HG03280 (cell line): ENCODE results near the gene PTPRCAP.
"Not testable (repeated sequence)": the region's sequence is repeated elsewhere in the genome, so short reads cannot be mapped to it uniquely, and the experiment has no call there.

ENCODE experiments used
- ATAC-seq: cut with Tn5 transposase; IDR thresholded peaks from one replicate; pipeline ENCODE4 v1.9.1; 2021; ENCODE audit warnings: mild to moderate bottlenecking, moderate library complexity; ENCODE audit not compliant: unreplicated experiment

Gene PTPRCAP

DNA sequence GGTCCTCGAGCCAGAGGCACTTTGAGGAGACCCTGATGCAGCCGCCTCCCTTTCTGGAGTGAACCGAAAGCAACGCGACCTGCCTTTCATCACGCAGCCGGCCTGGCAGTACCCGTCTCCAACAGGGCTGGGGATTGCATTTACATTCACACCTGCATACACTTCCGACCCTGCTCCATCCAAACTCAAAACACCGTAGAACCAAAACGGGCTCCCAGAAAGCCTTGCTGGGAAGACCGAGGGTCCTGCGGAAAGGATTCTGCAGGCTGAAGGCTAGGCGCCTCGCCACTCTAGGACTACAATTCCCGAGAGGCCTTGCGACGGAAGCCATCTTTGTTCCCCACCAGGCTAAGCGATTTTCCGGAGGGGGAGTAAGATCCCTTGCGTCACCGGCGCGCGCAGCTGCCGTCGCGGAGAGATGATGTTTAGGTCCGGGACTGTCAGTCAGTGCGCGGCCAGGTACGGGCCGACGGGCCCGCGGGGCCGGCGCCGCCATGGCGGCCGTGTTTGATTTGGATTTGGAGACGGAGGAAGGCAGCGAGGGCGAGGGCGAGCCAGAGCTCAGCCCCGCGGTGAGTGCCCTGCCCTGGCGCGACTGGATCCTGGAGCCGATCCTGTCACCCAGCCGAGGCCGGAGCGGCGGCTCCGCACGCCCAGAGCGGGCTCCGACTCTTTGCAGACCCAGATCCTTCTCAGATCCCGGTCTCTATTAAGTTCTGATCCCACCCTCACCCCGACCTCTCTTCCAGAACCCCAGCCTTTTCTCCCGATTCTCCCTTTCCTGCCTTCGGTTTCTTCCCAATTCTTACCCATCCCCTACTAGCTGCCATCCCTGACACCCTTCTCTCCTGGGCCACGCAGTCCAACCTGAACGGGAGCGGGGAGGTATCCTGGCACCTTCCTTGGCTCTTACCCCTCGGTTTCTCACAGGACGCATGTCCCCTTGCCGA lies 9.2 kb downstream of the PTPRCAP start, which contains the start of gene RPS6KB2:
Gene RPS6KB2 (plus strand): TSS at position 443 of the 950 bp plus-strand sequence. CDS start 52 bp downstream, at position 495.
- ATAC-seq = peak; percentile 88

DNA sequence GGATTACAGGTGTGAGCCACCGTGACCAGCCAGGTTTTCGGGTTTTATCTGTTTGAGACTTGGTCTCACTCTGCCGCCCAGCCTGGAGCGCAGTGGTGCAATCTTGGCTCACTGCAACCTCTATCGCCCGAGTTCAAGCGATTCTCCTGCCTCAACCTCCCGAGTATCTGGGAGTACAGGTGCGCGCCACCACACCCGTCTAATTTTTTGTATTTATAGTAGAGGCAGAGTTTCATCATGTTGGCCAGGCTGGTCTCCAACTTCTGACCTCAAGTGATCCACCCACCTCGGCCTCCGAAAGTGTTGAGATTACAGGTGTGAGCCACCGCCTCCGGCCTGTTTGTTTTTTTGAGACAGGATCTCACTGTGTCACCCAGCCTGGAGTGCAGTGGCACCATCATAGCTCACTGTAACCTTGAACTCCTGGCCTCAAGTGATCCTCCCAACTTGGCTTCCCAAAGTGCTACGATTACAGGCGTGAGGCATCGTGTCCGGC lies 10.1 kb downstream of the PTPRCAP start:
- not testable (repeated sequence) for ATAC-seq

DNA sequence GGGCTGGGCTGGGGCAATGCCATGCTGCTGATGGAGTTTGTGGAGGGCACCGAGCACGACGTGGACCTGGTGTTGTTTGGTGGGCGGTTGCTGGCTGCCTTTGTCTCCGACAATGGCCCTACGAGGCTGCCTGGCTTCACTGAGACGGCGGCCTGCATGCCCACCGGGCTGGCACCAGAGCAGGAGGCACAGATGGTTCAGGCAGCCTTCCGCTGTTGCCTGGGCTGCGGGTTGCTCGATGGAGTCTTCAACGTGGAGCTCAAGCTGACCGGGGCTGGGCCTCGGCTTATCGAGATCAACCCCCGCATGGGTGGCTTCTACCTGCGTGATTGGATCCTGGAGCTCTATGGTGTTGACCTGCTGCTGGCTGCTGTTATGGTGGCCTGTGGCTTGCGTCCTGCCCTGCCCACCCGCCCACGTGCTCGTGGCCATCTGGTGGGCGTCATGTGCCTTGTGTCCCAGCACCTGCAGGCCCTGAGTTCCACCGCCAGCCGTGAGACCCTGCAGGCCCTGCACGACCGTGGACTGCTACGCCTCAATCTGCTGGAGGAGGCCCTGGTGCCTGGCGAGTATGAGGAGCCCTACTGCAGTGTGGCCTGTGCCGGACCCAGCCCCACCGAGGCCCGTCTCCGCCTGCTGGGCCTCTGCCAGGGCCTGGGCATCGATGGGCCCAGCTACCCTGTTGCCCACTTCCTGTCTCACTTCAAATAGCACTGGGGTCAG lies 13.4 kb downstream of the PTPRCAP start:
- no peak for ATAC-seq

DNA sequence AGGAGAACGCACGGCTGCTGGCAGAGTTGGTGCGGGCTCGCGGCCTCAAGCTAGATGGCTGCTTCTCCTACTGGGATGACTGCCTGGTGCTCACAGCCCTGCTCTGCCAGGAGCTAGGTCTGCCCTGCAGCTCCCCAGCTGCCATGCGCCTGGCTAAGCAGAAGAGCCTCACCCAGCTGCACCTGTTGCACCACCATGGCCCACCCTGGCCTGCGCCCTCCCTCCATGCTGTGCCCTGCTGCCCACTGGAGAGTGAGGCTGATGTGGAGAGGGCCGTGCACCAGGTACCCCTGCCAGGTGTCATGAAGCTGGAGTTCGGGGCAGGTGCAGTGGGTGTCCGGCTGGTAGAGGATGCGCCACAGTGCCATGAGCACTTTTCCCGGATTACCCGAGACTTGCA lies 14.0 kb downstream of the PTPRCAP start:
- ATAC-seq = no peak

- ATAC-seq = no peak
Measured at GRCh38 chr11:67422891-67423290, 14.6 kb downstream of the PTPRCAP start.

GRCh38 chr11:67421430-67422031 lies 16.0 kb downstream of the PTPRCAP start:
- no peak for ATAC-seq

- peak; percentile 93 for ATAC-seq
Measured at GRCh38 chr11:67420646-67421429, 16.6 kb downstream of the PTPRCAP start.

GRCh38 chr11:67420147-67420645 lies 17.3 kb downstream of the PTPRCAP start:
- no peak for ATAC-seq

GRCh38 chr11:67419325-67420049 lies 18.0 kb downstream of the PTPRCAP start:
- ATAC-seq = no peak

- ATAC-seq = no peak
Measured at GRCh38 chr11:67418476-67419281, 18.8 kb downstream of the PTPRCAP start.

DNA sequence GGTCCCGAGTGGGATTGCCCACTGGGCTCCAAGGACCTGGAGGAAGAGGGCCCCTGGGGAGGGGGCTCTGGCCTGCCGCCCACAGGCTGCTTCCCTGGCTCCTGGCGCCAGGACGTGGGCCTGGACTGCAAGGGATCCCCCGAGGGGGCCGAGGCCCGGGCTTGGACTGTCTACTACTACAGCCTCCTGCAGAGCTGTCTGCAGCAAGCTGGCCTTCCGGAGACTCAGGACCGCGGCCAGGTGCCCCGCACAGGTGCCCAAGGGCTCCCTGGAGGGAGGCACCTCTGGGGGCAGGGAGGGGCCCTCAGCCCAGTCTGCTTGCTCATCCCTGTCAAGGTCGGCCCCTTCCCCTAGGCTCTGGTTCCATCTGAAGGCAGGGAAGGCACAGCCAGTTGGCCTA lies 20.1 kb downstream of the PTPRCAP start:
- ATAC-seq = no peak

GRCh38 chr11:67416416-67417335 lies 20.8 kb downstream of the PTPRCAP start:
- ATAC-seq = no peak

DNA sequence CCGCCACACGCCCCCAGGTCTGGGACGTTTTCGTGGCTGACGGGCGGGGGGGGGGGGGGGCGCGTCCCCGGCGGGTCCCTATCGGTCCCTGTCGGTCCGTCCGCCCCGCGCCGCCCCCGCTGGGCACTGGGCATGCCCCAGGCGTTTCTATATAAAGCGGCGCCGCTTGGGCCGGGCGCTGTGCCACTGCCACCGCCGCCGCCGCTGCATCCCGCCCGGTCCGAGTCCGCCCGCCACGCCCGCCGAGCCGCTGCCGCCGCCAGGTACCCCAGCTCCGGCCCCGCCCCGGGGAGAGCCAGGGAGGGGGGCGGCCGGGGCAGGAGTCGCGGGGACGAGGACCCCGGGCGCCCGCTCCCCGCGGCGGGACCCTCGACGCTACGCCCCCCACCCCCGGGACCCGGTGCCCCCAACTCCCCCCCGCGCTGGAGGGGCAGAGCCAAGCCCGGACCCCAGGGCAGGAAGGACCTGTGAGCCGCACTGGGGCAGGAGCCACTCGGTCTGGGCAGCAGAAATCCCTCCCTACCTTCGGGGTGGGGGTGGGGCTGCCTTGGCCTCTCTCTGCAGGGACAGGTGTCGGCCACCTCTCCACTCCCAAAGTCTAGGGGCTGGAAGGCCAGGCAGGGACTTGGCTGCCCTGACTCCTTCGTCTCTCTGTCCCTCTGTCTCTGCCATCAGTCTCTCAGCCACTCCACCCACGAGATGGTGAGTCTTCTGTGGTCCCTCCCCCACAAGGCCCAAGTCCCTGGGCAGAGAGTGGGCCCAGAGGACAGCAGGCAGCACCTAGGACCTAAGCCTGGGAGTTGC lies 21.8 kb downstream of the PTPRCAP start, which contains the start of gene CARNS1:
Gene CARNS1 (plus strand): TSS at position 178 of the 804 bp plus-strand sequence. CDS start 522 bp downstream, at position 700.
- ATAC-seq = no peak

- ATAC-seq = no peak
Measured at GRCh38 chr11:67413266-67413849, 24.1 kb downstream of the PTPRCAP start.

- ATAC-seq = no peak
Measured at GRCh38 chr11:67412495-67413179, 24.8 kb downstream of the PTPRCAP start.

DNA sequence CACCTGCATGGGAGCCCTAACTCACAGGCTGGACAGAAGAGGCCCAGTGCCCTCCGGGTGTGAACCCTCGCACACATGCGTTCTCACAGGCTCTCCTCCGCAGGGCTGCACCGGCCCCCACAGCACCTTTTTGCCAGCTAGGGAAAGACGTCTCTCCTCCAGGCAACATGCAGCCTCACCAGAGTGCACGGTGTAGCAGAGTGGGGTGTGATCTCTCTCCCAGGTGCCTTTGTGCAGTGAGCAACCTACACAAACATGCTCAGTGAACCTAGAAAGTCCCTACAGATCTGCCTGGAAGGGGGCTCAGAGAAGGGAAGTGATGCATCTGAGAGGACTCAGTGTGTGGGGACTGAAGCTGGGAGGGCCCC lies 25.7 kb downstream of the PTPRCAP start:
- no peak for ATAC-seq
